ENCODE data around the gene APPBP2. TPM values are rescaled to one million over a fixed set of nuclear protein-coding genes. Genes with fewer than 3 reads are reported as not detected.

Gene APPBP2
- total and polyA plus RNA-seq, 2 of the 8 experiments (the other 6 are each of a cell fraction or from before 2014, with no cell fraction given) = 3.3 to 18.0 TPM

GRCh38 chr17:60425626-60426025 is 100.4 kb downstream of the APPBP2 start:
- Histone ChIP-seq H3K23ac (ENCODE audit: insufficient read length) (no peak overlapping the region), H2BK12ac (ENCODE audit: low read depth, low read length) (no peak overlapping the region), H3K9me3 (ENCODE audit: insufficient read depth in 2 of 2, low read depth in 1 of 2, low read length in 1 of 2) (no peaks in the 10 kb centered on the region), H3K56ac (replicated peaks; ENCODE audit: insufficient read length, low read depth, low read length) (no peak overlapping the region), H4K20me1 (replicated peaks in 1 of 2; ENCODE audit: control insufficient read depth in 1 of 2, insufficient read depth in 2 of 2, low read length in 2 of 2) (no peaks in the 10 kb centered on the region), H3K18ac (ENCODE audit: extremely low read depth, low read length) (no peak overlapping the region), H4K91ac (replicated peaks; ENCODE audit: insufficient read length, low read length) (no peak overlapping the region), H4K8ac (ENCODE audit: extremely low read depth, insufficient read depth, low read length) (no peak overlapping the region), H3K4me3 (ENCODE audit: extremely low read depth in 1 of 4, insufficient read depth in 2 of 4, low read depth in 3 of 4, low read length in 4 of 4) (no peak overlapping the region), H3K4ac (replicated peaks; ENCODE audit: insufficient read length, low read depth, low read length) (no peak overlapping the region), H3K27ac (ENCODE audit: low read depth, low read length) (no peak overlapping the region), H3K79me1 (ENCODE audit: low read depth, low read length) (no peaks in the 10 kb centered on the region), H3K27me3 (replicated peaks in 1 of 4; ENCODE audit: control insufficient read depth in 3 of 4, extremely low read depth in 1 of 4, insufficient read depth in 3 of 4, low read length in 3 of 4) (peaks cover 0 to 11% (median 9%) of the 10 kb centered on the region in 4 experiments; a peak in 4 of 7 replicates), H2AFZ (ENCODE audit: low read length) (no peak overlapping the region), H2BK5ac (ENCODE audit: low read depth, low read length) (no peak overlapping the region), H3K4me2 (ENCODE audit: insufficient read depth in 1 of 2, low read depth in 2 of 2, low read length in 2 of 2) (no peak overlapping the region), H3K4me1 (replicated peaks in 1 of 4; ENCODE audit: control insufficient read depth in 3 of 4, insufficient read depth in 4 of 4, low read length in 3 of 4) (peaks cover 0 to 7% (median 6%) of the 10 kb centered on the region in 4 experiments; a peak in 6 of 7 replicates), H2AK5ac (ENCODE audit: low read depth, low read length) (no peak overlapping the region), H3K9ac (replicated peaks in 1 of 4; ENCODE audit: extremely low read depth in 1 of 4, low read depth in 3 of 4, low read length in 3 of 4) (no peak overlapping the region), H2BK20ac (ENCODE audit: low read length) (no peak overlapping the region), H2BK120ac (replicated peaks; ENCODE audit: low read depth, low read length) (no peak overlapping the region), H3K36me3 (ENCODE audit: control insufficient read depth in 2 of 4, insufficient read depth in 4 of 4, low read length in 3 of 4) (no peaks in the 10 kb centered on the region), H3K14ac (ENCODE audit: insufficient read length) (no peak overlapping the region), H3K23me2 (ENCODE audit: low read depth, low read length) (peaks cover 3% of the 10 kb centered on the region; the same call in 1 of the 2 replicates), H2BK15ac (ENCODE audit: low read length) (no peak overlapping the region), H4K5ac (ENCODE audit: insufficient read length, low read depth, low read length) (no peak overlapping the region), H3K79me2 (ENCODE audit: control insufficient read depth in 1 of 2, insufficient read depth in 2 of 2, low read length in 2 of 2) (no peaks in the 10 kb centered on the region)
- no peak for DNase-seq (ENCODE audit: low read depth in 1 of 2, low spot score in 2 of 2)
- no peak for FAIRE-seq
- no peak for TF ChIP-seq JUND (IDR thresholded peaks at IDR 0.05; ENCODE audit: low read length)
- no peak for TF ChIP-seq YY1 (IDR thresholded peaks at IDR 0.05; ENCODE audit: low read depth, low read length)
- TF ChIP-seq, protein P1, sequence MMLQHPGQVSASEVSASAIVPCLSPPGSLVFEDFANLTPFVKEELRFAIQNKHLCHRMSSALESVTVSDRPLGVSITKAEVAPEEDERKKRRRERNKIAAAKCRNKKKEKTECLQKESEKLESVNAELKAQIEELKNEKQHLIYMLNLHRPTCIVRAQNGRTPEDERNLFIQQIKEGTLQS (IDR thresholded peaks at IDR 0.05; ENCODE audit: insufficient read depth, low read depth, low read length) = no peak
- TF ChIP-seq ATF2 (IDR thresholded peaks at IDR 0.05; ENCODE audit: low read length) = no peak
- no peak for TF ChIP-seq POLR2AphosphoS5 (IDR thresholded peaks at IDR 0.05; ENCODE audit: low read depth, low read length)
- no peak for TF ChIP-seq SIN3A (conservative IDR thresholded peaks at IDR 0.05 in 1 of 2, IDR thresholded peaks at IDR 0.05 in 1 of 2; ENCODE audit: low read depth in 1 of 2, low read length in 2 of 2)
- no peak for TF ChIP-seq CHD1 (IDR thresholded peaks at IDR 0.05; ENCODE audit: low read depth, low read length)
- no peak for TF ChIP-seq USF2 (IDR thresholded peaks at IDR 0.05; ENCODE audit: low read length)
- TF ChIP-seq TAF7 (optimal IDR thresholded peaks at IDR 0.05; ENCODE audit: borderline replicate concordance, low read depth, low read length) = no peak
- WGBS, 2 experiments (ENCODE audit: extremely low coverage in 1 of 2, insufficient coverage in 1 of 2, insufficient read length in 1 of 2, insufficient replicate concordance in 2 of 2, low coverage in 1 of 2, low lambda C conversion rate in 2 of 2, missing lambda C conversion rate in 1 of 2) = 98% methylated on average over 6 of the region's 6 CpGs; no CpG with 5 or more reads in 1 of the 2 experiments
- ChIA-PET CTCF (ENCODE audit: partially characterized antibody) (interaction anchor here (0.6 to 1.3 kb wide), 4 partner anchors 12 to 212 kb away, joined by 3 to 4 read pairs (median 3); no protein-coding TSS in a partner anchor), POLR2A (ENCODE audit: partially characterized antibody) (interaction anchor here (0.6 to 2.3 kb wide), 2 partner anchors 11 to 194 kb away, joined by 3 to 7 read pairs; no protein-coding TSS in a partner anchor)

Measured in H1 (cell line).